GM20431 (cell line): ENCODE data around the gene CHST10.
"Not testable (repeated sequence)": the region's sequence is repeated elsewhere in the genome, so short reads cannot be mapped to it uniquely, and the experiment has no call there.

Experiments used
- in situ Hi-C: fragments of 300-500 bp; cut with MseI, MboI; formaldehyde crosslinking; loops from one replicate; pipeline ENCODE4 v1.15.0; 2020; ENCODE audit warnings: low sequenced_read_pairs; ENCODE audit not compliant: unreplicated experiment

Gene CHST10

DNA sequence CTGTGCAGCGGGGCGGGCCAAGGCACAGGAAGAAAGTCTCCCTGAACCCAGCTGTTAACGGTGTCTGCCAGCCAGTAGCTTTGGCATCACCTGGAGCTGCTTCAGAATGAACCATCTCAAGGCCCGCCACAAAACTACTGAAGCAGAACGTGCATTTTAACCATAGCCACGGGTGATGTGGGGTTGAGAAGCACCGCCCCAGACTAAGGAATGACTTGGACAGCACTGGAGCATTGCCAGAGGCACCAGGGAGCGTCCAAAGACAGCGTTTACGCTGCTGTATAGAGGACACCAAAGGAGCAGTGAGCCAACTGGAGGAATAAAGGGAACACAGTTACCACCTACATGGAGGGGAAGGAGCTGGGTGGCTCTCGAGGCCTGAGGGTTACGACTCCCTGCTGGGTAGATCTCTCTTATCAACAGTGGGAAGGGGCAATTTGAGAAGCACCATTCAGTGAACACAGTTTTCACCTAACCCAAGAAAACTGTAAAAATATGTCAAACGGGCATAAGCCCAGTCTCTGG lies 66.7 kb downstream of the CHST10 start:
- in situ Hi-C loops, result no loop called here

DNA sequence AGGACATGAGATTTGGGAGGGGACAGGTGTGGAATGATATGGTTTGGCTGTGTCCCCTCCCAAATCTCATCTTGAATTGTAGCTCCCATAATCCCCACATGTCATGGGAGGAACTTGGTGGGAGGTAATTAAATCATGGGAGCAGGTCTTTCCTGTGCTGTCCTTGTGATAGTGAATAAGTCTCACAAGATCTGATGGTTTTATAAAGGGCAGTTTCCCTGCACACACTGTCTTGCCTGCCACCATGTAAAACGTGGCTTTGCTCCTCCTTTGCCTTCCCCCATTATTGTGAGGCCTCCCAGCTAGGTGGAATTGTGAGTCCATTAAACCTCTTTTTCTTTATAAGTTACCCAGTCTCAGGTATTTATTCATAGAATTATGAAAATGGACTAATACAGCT lies 72.3 kb downstream of the CHST10 start:
- in situ Hi-C loops, result not testable (repeated sequence)

DNA sequence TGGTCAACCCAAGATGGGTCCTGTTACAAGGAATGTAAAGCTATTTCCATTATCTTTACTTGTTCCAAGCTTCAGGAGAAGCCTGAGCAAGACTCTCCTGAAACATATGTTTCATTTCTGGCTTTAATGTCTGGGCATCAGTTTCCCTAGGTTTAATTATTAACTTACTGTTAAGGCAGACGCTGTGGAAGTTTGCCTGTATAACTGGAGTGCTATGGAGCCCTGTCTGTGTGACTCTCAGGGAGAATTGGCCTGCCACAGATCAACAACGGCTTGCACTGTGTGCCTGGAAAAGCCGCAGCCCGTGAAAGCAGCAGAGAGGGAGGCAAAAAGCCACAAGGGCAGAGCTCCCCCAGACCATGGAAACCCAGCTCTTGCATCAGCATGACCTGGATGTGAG lies 73.0 kb downstream of the CHST10 start:
- in situ Hi-C loops, result no loop called here

DNA sequence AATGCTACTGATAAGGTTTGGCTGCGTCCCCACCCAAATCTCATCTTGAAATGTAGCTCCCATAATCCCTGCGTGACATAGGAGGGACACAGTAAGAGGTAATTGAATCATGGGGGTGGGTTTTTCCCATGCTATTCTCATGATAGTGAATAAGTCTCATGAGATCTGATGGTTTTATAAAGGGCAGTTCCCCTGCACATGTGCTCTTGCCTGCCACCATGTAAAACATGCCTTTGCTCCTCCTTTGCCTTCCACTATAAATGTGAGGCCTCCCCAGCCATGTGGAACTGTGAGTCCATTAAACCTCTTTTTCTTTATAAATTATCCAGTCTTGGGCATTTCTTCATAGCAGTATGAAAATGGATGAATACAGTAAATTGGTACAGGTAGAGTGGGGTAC lies 75.0 kb downstream of the CHST10 start:
- in situ Hi-C loops, result not testable (repeated sequence)
